ENCODE measurements around the gene MAP2K5.

Gene MAP2K5

DNA sequence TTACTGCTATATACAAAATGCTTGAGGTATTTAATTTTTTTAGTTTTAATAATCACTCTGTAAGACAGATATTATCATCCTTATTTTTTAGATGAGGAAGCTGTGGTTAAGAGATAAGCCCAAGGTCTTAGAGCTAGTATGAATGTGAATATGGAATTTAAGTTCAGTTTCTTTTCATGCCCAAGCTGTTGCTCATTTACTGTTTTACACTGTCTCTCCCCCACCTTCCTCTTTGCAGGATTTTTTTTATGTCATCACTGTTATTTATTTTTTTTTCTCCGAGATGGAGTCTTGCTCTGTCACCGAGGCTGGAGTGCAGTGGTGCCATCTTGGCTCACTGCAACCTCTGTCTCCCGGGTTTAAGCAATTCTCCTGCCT lies 22.5 kb downstream of the MAP2K5 start:
- TF ChIP-seq YY1 (IDR thresholded peaks at IDR 0.05; ENCODE audit: low read depth) = no peak
- TF ChIP-seq NFIC (IDR thresholded peaks at IDR 0.05) = no peak
- no peak for TF ChIP-seq TCF12 (IDR thresholded peaks at IDR 0.05; ENCODE audit: low read depth)
- TF ChIP-seq, protein P1, sequence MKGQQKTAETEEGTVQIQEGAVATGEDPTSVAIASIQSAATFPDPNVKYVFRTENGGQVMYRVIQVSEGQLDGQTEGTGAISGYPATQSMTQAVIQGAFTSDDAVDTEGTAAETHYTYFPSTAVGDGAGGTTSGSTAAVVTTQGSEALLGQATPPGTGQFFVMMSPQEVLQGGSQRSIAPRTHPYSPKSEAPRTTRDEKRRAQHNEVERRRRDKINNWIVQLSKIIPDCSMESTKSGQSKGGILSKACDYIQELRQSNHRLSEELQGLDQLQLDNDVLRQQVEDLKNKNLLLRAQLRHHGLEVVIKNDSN (IDR thresholded peaks at IDR 0.05) = no peak
- TF ChIP-seq ZBTB7A (IDR thresholded peaks at IDR 0.05; ENCODE audit: low read depth) = no peak
- TF ChIP-seq, protein P2, sequence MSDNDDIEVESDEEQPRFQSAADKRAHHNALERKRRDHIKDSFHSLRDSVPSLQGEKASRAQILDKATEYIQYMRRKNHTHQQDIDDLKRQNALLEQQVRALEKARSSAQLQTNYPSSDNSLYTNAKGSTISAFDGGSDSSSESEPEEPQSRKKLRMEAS (IDR thresholded peaks at IDR 0.05) = no peak
- TF ChIP-seq TAF1 (IDR thresholded peaks at IDR 0.05; ENCODE audit: low read depth) = no peak
- TF ChIP-seq, protein P3, sequence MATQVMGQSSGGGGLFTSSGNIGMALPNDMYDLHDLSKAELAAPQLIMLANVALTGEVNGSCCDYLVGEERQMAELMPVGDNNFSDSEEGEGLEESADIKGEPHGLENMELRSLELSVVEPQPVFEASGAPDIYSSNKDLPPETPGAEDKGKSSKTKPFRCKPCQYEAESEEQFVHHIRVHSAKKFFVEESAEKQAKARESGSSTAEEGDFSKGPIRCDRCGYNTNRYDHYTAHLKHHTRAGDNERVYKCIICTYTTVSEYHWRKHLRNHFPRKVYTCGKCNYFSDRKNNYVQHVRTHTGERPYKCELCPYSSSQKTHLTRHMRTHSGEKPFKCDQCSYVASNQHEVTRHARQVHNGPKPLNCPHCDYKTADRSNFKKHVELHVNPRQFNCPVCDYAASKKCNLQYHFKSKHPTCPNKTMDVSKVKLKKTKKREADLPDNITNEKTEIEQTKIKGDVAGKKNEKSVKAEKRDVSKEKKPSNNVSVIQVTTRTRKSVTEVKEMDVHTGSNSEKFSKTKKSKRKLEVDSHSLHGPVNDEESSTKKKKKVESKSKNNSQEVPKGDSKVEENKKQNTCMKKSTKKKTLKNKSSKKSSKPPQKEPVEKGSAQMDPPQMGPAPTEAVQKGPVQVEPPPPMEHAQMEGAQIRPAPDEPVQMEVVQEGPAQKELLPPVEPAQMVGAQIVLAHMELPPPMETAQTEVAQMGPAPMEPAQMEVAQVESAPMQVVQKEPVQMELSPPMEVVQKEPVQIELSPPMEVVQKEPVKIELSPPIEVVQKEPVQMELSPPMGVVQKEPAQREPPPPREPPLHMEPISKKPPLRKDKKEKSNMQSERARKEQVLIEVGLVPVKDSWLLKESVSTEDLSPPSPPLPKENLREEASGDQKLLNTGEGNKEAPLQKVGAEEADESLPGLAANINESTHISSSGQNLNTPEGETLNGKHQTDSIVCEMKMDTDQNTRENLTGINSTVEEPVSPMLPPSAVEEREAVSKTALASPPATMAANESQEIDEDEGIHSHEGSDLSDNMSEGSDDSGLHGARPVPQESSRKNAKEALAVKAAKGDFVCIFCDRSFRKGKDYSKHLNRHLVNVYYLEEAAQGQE (IDR thresholded peaks at IDR 0.05; ENCODE audit: low read depth) = no peak
- TF ChIP-seq RAD21 (IDR thresholded peaks at IDR 0.05; ENCODE audit: low read depth) = no peak
- TF ChIP-seq FOXM1 (IDR thresholded peaks at IDR 0.05; ENCODE audit: borderline replicate concordance, low read depth) = no peak
- TF ChIP-seq CEBPB (IDR thresholded peaks at IDR 0.05) = no peak
- no peak for TF ChIP-seq EGR1 (IDR thresholded peaks at IDR 0.05)
- no peak for TF ChIP-seq CREB1 (IDR thresholded peaks at IDR 0.05; ENCODE audit: low read depth)
- no peak for TF ChIP-seq TEAD4 (IDR thresholded peaks at IDR 0.05)
- TF ChIP-seq EP300 (IDR thresholded peaks at IDR 0.05; ENCODE audit: borderline replicate concordance) = no peak

DNA sequence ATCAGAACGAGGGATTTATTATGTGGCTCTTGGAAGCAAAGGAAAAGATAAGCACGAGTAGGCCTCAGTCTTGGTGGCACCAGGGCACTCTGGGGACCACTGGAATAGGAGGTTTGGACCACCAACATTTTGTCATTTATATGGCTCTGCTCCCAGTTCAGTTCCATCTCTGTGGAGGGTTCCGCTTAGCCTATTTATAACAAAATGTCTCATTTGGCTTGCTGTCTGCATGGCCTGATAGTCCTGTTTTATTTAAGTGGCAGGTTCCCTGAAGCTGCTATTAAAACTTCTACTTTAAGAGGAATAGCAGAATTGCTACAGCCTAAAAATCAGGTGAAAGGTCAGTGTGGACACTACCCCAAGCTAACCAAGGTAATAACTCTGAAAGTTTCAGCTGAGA lies 27.2 kb downstream of the MAP2K5 start:
- TF ChIP-seq EP300 (IDR thresholded peaks at IDR 0.05; ENCODE audit: borderline replicate concordance) = no peak
- TF ChIP-seq ZBTB7A (IDR thresholded peaks at IDR 0.05; ENCODE audit: low read depth) = no peak
- no peak for TF ChIP-seq TAF1 (IDR thresholded peaks at IDR 0.05; ENCODE audit: low read depth)
- no peak for TF ChIP-seq YY1 (IDR thresholded peaks at IDR 0.05; ENCODE audit: low read depth)
- no peak for TF ChIP-seq NFIC (IDR thresholded peaks at IDR 0.05)
- no peak for TF ChIP-seq RAD21 (IDR thresholded peaks at IDR 0.05; ENCODE audit: low read depth)
- TF ChIP-seq, protein P3 (IDR thresholded peaks at IDR 0.05; ENCODE audit: low read depth) = no peak
- TF ChIP-seq, protein P1 (IDR thresholded peaks at IDR 0.05) = no peak
- TF ChIP-seq CEBPB (IDR thresholded peaks at IDR 0.05) = no peak
- no peak for TF ChIP-seq FOXM1 (IDR thresholded peaks at IDR 0.05; ENCODE audit: borderline replicate concordance, low read depth)
- no peak for TF ChIP-seq EGR1 (IDR thresholded peaks at IDR 0.05)
- TF ChIP-seq TCF12 (IDR thresholded peaks at IDR 0.05; ENCODE audit: low read depth) = no peak
- TF ChIP-seq, protein P2 (IDR thresholded peaks at IDR 0.05) = no peak

DNA sequence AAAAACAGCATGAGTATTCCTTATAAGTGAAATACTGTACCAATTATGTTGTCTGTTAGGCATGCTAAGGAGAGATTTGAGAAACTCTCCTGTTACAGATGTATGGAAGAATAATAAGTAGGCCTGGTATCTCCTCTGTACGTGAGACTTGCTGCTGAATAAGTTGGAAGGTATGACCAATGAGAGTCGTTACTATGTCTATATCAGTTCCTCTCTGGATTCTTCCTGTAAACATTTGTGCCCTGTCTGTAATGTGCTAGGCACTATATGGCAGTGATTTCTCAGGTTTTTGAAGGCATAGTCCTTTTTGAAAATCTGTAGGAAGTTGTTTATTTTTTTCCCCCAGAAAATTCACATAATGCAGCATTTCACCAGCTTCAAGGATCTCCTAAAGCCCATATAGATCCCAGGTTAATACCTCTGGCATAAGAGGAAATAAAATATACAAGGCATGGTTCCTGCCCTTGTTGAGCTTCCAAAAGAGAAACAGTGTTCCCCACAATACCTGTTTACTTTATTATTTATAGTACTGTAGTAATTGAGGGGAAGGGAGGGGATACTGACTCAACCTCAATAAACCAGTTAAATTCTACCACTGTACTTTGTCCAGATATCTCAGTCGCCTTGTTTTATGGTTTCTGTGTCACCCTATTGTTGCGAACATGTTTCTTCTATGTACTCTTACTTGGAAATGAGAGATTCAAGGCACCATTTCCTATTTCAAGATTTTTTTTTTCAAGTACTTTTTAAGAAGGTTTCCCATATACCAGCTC lies 28.6 kb downstream of the MAP2K5 start:
- TF ChIP-seq FOXM1 (IDR thresholded peaks at IDR 0.05; ENCODE audit: borderline replicate concordance, low read depth) (no peak), CEBPB (IDR thresholded peaks at IDR 0.05) (no peak), YY1 (IDR thresholded peaks at IDR 0.05; ENCODE audit: low read depth) (no peak), TEAD4 (IDR thresholded peaks at IDR 0.05) (no peak), ZBTB7A (IDR thresholded peaks at IDR 0.05; ENCODE audit: low read depth) (no peak), RAD21 (IDR thresholded peaks at IDR 0.05; ENCODE audit: low read depth) (no peak), TCF12 (IDR thresholded peaks at IDR 0.05; ENCODE audit: low read depth) (no peak), EGR1 (IDR thresholded peaks at IDR 0.05) (no peak), EP300 (IDR thresholded peaks at IDR 0.05; ENCODE audit: borderline replicate concordance) (no peak), CREB1 (IDR thresholded peaks at IDR 0.05; ENCODE audit: low read depth) (no peak), NFIC (IDR thresholded peaks at IDR 0.05) (no peak), TAF1 (IDR thresholded peaks at IDR 0.05; ENCODE audit: low read depth) (no peak)
- TF ChIP-seq, protein P2 (IDR thresholded peaks at IDR 0.05) = no peak
- TF ChIP-seq, protein P1 (IDR thresholded peaks at IDR 0.05) = no peak
- TF ChIP-seq, protein P3 (IDR thresholded peaks at IDR 0.05; ENCODE audit: low read depth) = no peak
